NCI-H1694 treated with DMSO at 0.1 percent for 48 hours (cell line): ENCODE measurements around the gene PCDHAC2.

Experiments used
- DNase-seq: peaks from one replicate; lab custom pipeline; 2025; lab: John Stamatoyannopoulos, UW

The PCDHAC2 gene

GRCh38 chr5:140988608-140989007 is 22.3 kb downstream of the PCDHAC2 start:
- no peak for DNase-seq

- DNase-seq: no peak
Measured at GRCh38 chr5:140989254-140990020, 23.2 kb downstream of the PCDHAC2 start.

DNA sequence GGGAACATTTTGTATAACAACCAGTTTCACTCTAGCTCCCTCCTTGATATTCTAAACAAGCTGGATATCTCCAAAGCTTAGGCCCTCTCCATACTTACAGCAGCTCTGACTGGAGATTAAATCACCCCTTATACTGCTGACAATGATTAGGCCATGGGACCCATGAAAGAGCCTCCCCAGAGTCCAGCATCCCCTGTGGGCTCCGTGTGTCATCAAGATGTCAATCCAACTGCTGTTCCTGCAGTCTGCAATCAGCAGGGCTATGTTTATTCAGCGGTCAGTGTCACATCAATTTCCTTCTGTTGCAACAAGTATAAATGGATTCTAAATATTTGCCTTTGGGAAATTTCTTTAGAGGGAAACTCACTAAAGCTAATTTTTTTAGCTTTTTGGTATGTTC is 26.6 kb downstream of the PCDHAC2 start:
- DNase-seq: no peak

- no peak for DNase-seq
Measured at GRCh38 chr5:140996060-140996459, 29.8 kb downstream of the PCDHAC2 start.

- no peak for DNase-seq
Measured at GRCh38 chr5:140998921-140999410, 32.7 kb downstream of the PCDHAC2 start.

DNA sequence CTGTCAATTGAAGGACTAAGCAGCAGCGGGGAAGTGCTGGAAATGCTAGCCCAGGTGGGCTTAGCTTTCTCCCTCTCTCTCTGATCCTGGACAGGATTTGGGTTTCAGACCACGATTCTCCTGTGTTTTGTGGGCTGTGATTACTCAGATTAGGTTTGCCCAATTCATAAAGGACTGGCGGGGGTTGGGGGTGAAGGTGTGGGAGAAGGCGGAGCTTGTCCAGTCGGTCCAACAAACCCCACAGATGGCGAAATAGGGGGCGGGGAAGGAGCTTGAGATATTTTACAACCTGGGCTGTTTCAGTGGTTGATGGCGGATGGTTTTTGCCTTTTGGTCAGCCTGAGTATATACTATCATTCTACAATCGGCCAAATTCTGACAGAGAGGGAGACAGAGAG is 35.2 kb downstream of the PCDHAC2 start:
- DNase-seq: no peak

DNA sequence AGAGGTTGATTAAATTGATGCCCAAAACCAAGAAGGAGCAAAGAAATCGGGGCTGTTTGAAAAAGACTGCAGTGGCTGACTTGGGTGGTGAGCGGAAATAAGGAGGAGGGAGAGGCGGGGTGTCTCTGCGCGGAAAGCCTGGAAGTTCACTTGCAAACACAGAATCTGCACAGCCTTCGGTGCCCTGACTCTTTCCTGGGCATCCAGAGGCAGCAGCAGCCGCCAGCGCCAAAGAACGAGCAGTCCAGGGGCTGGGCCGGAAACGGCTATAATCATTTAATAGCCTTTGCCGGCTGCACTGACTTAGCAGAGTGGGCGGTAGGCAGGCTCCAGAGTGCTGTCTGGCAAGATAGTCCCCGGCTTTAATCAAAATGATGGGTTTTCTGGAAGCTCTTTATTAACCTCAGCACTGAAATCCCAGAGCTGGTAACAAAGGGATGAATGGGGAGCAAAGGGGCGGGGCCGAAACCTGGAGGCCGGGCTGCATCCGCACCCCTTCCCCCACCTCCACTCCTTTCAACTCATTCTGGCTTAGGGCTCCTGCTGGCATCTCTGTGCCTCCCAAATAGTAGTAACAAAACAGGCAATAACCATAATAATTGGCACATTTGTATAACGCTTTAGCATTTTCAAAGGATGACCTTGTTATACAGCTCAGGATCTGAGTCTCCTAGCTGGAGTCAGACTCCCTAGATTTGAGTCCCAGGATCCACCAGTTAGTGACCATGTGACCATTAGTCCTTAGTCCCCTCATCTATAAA is 35.7 kb downstream of the PCDHAC2 start:
- DNase-seq: no peak

DNA sequence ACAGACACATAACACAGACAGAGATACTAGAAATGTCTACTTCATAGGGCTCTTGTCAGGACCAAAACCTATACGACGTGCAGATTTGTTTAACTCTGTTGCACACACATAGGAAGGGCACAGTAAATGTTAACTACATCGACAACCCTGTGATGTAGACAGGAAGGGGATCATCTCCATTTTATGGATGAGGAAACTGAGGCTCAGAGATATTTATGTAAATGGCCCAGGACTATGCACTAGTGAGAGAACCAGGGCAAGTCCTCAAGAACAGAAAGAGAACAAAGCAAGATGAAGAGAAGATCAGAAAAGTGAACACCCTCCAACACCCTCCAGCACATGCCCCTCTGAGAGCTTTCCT is 36.3 kb downstream of the PCDHAC2 start:
- no peak for DNase-seq

DNA sequence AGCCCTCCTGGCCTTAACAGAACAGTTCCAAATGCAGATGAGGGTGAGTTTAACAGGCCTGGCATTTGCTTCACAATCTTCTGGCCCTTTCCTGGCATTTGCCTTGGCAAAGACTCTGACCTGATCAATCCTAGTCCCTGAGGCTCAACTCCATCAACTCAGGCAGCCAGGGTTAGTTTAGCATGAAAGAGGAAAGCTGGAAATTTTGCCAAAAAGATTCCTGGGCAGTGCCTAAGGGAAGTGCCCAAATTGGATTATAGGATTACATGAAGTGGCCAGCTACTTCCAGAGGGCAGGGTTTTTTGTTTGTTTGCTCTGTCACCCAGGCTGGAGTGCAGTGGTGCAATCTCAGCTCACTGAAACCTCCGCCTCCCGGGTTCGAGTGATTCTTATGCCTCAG is 36.8 kb downstream of the PCDHAC2 start:
- no peak for DNase-seq

DNA sequence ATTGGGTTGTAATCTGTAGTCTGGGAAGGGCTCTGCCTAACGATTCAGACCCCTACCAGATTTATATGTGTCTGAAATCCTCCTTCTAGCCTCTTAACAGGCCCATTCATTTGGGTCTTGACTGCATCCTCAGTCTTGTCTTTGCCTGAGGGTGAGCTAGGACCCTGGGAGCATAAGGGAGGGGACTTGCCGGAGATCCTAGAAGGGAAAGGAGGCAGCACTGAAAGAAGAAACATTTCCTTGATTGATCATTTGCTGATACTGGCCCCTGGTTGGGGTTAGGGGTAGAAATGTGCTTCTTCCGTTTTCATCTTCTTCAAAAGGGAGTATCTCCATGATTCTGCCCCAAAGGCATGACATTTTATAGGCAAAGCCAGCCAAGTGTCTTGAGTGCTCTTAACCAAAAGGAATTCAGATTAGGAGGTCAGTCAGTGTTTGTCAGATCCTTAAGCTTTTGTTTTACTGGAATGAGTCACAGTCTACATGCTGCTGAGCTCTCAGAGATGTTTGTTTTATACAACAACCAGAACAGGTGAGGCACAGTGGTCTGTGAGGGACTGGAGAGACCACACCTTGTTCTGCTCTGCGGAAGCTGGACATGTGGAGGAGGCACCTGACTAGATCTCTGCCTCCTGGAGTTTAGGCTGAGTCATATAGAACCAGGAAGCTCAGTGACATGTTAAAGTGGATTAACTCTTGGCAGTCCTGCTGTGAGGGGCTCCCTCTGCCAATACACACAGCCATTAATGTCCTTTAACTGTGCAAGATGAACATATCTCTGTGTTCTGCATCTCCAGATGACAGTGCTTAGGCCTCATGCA is 37.7 kb downstream of the PCDHAC2 start:
- no peak for DNase-seq

GRCh38 chr5:141007791-141008190 is 41.5 kb downstream of the PCDHAC2 start:
- no peak for DNase-seq

GRCh38 chr5:141010047-141010793 is 43.9 kb downstream of the PCDHAC2 start:
- DNase-seq: no peak

DNA sequence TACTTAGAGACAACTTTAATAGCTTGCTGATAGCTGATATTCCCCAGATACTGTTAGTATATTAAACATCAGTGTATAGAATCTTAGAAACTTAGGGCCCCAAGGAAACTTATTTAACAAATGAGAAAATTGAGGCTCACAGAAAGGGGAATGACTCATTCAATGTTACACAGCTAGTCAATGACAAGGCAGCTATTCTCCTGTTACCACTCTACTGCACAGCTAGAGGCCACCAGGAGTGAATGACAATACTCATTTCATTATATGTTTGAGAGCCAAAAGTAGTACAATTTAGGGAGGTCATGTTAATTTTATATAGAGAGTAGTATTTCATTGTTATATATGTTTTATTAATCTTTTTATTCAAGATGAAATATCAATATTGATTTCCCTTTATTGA is 51.7 kb downstream of the PCDHAC2 start:
- DNase-seq: no peak
